Activated CD4-positive, alpha-beta T cell treated with anti-CD3 and anti-CD28 coated beads, Interleukin-2, amount 10 ng/mL, durations not matched to agents 24 days and 14 days (primary cell): Measurements from ENCODE around the gene PRKCB. TPM values are rescaled to one million over a fixed set of nuclear protein-coding genes. Genes with fewer than 3 reads are reported as not detected.
A peak's percentile ranks its signal among the peaks of the same experiment; 100 is the strongest.
"Not testable (repeated sequence)": the region's sequence is repeated elsewhere in the genome, so short reads cannot be mapped to it uniquely, and the experiment has no call there.

Experiments
- DNase-seq: peaks from one replicate; pipeline ENCODE4 v3.0.0; 2022
- H3K27ac Mint-ChIP-seq: one replicate; pipeline ENCODE4 v1.8.0; 2022; ENCODE audit warnings: mild to moderate bottlenecking, mixed read lengths
- H3K27me3 Mint-ChIP-seq: one replicate; pipeline ENCODE4 v1.8.0; 2022; ENCODE audit warnings: mixed read lengths
- H3K36me3 Mint-ChIP-seq: one replicate; pipeline ENCODE4 v1.8.0; 2022; ENCODE audit warnings: low read depth, mild to moderate bottlenecking, mixed read lengths
- H3K4me1 Mint-ChIP-seq: one replicate; pipeline ENCODE4 v1.8.0; 2021; ENCODE audit warnings: mixed read lengths
- H3K4me3 Mint-ChIP-seq: one replicate; pipeline ENCODE4 v1.8.0; 2022; ENCODE audit warnings: mild to moderate bottlenecking, moderate library complexity, mixed read lengths
- H3K9me3 Mint-ChIP-seq: one replicate; pipeline ENCODE4 v1.8.0; 2021; ENCODE audit warnings: mixed read lengths
- intact Hi-C: fragments of 100-400 bp; cut with micrococcal nuclease; formaldehyde crosslinking; loops from one replicate; pipeline ENCODE4 v1.15.1; 2023
- total RNA-seq: library from RNA; stranded (reverse); gene quantifications from 2 replicates; pipeline ENCODE4 v1.2.3, GENCODE V29; 2022

PRKCB gene
- total RNA-seq, 1 donor from 2014 or later = 84.2 TPM

DNA sequence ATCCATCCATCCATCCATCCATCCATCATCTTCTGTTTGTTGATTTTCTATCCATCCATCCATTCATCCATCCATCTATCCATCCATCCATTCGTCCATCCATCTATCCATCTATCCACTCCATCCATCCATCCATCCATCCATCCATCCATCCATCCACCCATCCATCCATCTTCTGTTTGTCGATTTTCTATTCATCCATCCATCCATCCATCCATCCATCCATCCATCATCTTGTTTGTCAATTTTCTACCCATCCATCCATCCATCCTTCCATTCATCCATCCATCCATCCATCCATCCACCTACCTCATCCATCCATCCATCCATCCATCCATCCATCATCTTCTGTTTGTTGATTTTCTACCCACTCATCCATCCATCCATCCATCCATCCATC, 97.9 kb downstream of the PRKCB start:
- H3K4me3 Mint-ChIP-seq, H3K27me3 Mint-ChIP-seq, intact Hi-C loops, H3K4me1 Mint-ChIP-seq, DNase-seq, H3K27ac Mint-ChIP-seq: not testable (repeated sequence)
- Mint-ChIP-seq H3K9me3 (peaks cover 10% of the 10 kb centered on the region), H3K36me3 (peaks cover 11% of the 10 kb centered on the region)

DNA sequence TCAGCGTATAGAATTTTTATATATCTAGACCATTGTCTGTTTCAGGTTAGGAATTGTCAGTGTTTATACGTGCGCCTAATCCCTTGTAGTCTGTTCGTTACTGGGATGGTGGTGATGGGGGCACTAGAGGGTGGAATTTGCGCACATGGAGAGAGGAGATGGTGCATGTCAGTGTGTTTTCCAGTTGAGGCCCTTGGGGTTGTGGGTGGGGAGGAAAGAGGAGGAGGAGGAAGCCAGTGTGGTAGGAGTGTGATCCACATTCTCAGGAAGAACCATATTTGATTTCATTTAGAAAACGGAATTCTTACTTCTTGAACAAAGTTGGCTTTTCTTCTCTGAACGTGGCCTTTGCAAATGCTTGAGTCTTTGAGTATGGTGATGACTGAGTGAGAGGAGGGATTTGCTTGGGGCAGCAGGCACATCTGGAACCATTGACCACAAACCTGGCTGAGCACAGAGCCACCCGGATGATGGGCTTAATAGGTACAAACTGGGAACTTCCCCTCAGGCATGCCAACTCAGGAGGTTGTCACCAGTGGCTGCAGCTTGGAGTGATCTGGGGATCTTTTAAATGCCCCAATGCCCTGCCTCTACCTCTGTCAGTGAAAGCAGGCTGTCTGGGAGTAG, 98.9 kb downstream of the PRKCB start:
- peaks cover 10% of the 10 kb centered on the region for H3K9me3 Mint-ChIP-seq
- DNase-seq = no peak
- intact Hi-C loops = no loop called here
- peaks cover 11% of the 10 kb centered on the region for H3K36me3 Mint-ChIP-seq
- no peaks in the 10 kb centered on the region for H3K27me3 Mint-ChIP-seq
- peaks cover 9% of the 10 kb centered on the region for H3K4me1 Mint-ChIP-seq
- no peak overlapping the region for H3K27ac Mint-ChIP-seq
- H3K4me3 Mint-ChIP-seq = no peak overlapping the region

- Mint-ChIP-seq H3K27ac (no peak overlapping the region), H3K4me1 (peaks cover 12% of the 10 kb centered on the region), H3K9me3 (no peaks in the 10 kb centered on the region), H3K4me3 (no peak overlapping the region), H3K27me3 (no peaks in the 10 kb centered on the region), H3K36me3 (peaks cover 4% of the 10 kb centered on the region)
- no peak for DNase-seq
- intact Hi-C loops = no loop called here
Observed at GRCh38 chr16:23940111-23940510, 104.3 kb downstream of the PRKCB start.

- DNase-seq = no peak
- intact Hi-C loops = no loop called here
- Mint-ChIP-seq H3K27ac (no peak overlapping the region), H3K4me1 (peaks cover 15% of the 10 kb centered on the region), H3K9me3 (no peaks in the 10 kb centered on the region), H3K4me3 (no peak overlapping the region), H3K36me3 (peaks cover 4% of the 10 kb centered on the region), H3K27me3 (no peaks in the 10 kb centered on the region)
Observed at GRCh38 chr16:23941025-23941424, 105.2 kb downstream of the PRKCB start.

GRCh38 chr16:23941963-23942564, 106.3 kb downstream of the PRKCB start:
- H3K9me3 Mint-ChIP-seq = no peaks in the 10 kb centered on the region
- H3K4me1 Mint-ChIP-seq = peaks cover 17% of the 10 kb centered on the region
- H3K27me3 Mint-ChIP-seq = no peaks in the 10 kb centered on the region
- H3K4me3 Mint-ChIP-seq = no peak overlapping the region
- intact Hi-C loops = no loop called here
- H3K36me3 Mint-ChIP-seq = peaks cover 4% of the 10 kb centered on the region
- DNase-seq = no peak
- no peak overlapping the region for H3K27ac Mint-ChIP-seq

- no peak for DNase-seq
- no peaks in the 10 kb centered on the region for H3K9me3 Mint-ChIP-seq
- peaks cover 27% of the 10 kb centered on the region for H3K4me1 Mint-ChIP-seq
- no peaks in the 10 kb centered on the region for H3K27me3 Mint-ChIP-seq
- intact Hi-C loops = no loop called here
- H3K36me3 Mint-ChIP-seq = peaks cover 2% of the 10 kb centered on the region
- no peak overlapping the region for H3K4me3 Mint-ChIP-seq
- H3K27ac Mint-ChIP-seq = no peak overlapping the region
Observed at GRCh38 chr16:23943604-23944003, 107.8 kb downstream of the PRKCB start.

GRCh38 chr16:23944381-23944780, 108.6 kb downstream of the PRKCB start:
- peaks cover 2% of the 10 kb centered on the region for H3K36me3 Mint-ChIP-seq
- H3K27ac Mint-ChIP-seq = no peak overlapping the region
- no peak for DNase-seq
- H3K4me3 Mint-ChIP-seq = no peak overlapping the region
- no peaks in the 10 kb centered on the region for H3K9me3 Mint-ChIP-seq
- no peaks in the 10 kb centered on the region for H3K27me3 Mint-ChIP-seq
- H3K4me1 Mint-ChIP-seq = peaks cover 33% of the 10 kb centered on the region
- intact Hi-C loops = no loop called here

DNA sequence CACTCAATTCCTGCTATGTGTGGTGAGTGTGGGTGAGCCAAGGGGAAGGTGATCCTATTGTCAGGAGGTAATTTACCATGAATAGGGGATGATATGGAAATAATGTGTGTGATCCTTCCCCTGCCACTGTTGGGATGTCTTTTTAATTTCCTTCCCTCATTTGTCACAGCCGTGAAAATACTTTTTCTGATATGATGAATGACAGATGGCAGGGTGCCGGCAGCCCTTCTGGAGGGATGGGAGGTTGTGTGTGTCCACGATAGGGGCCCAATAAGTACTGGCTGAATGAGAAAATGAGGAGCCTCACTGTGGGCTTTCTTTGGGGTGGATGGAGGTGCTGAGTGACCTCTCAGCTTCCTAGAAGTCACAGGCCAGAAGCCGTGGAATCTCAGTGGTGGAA, 109.5 kb downstream of the PRKCB start:
- peak overlapping the region; percentile 63 for H3K27ac Mint-ChIP-seq
- H3K4me1 Mint-ChIP-seq = peaks cover 42% of the 10 kb centered on the region
- peaks cover 2% of the 10 kb centered on the region for H3K36me3 Mint-ChIP-seq
- no peaks in the 10 kb centered on the region for H3K9me3 Mint-ChIP-seq
- H3K27me3 Mint-ChIP-seq = no peaks in the 10 kb centered on the region
- no peak for DNase-seq
- intact Hi-C loops = no loop called here
- no peak overlapping the region for H3K4me3 Mint-ChIP-seq

GRCh38 chr16:23947838-23948237, 112.1 kb downstream of the PRKCB start:
- H3K36me3 Mint-ChIP-seq = peaks cover 2% of the 10 kb centered on the region
- H3K4me3 Mint-ChIP-seq = no peak overlapping the region
- no peak for DNase-seq
- no peaks in the 10 kb centered on the region for H3K27me3 Mint-ChIP-seq
- H3K27ac Mint-ChIP-seq = no peak overlapping the region
- peaks cover 66% of the 10 kb centered on the region for H3K4me1 Mint-ChIP-seq
- intact Hi-C loops = no loop called here
- no peaks in the 10 kb centered on the region for H3K9me3 Mint-ChIP-seq

DNA sequence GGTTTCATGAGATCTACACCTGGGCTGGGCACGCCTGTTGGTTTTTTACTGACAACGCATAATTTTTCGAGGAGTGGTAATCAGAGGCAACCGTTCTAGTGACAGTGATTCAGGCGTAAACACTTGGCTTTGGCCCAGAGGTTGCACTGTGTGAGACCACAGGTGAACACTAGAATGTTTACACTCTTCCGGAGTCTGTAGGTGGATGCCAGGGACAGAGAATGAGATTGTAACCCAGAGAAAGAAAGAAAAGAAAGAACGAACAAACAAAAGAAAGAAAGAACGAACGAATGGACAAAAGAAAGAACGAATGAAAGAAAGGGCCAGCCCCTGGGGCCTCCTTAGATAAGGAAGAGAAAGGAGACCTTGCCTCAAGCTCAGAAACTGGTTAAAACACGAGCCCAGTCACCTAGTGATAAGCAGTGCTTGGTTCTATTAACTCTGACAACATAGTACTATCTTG, 113.2 kb downstream of the PRKCB start:
- peaks cover 3% of the 10 kb centered on the region for H3K36me3 Mint-ChIP-seq
- H3K27ac Mint-ChIP-seq = peak overlapping the region; percentile 93
- H3K9me3 Mint-ChIP-seq = no peaks in the 10 kb centered on the region
- H3K4me1 Mint-ChIP-seq = peaks cover 70% of the 10 kb centered on the region
- H3K4me3 Mint-ChIP-seq = peak overlapping the region; percentile 61
- H3K27me3 Mint-ChIP-seq = no peaks in the 10 kb centered on the region
- intact Hi-C loops = no loop called here
- peak; percentile 81 for DNase-seq

DNA sequence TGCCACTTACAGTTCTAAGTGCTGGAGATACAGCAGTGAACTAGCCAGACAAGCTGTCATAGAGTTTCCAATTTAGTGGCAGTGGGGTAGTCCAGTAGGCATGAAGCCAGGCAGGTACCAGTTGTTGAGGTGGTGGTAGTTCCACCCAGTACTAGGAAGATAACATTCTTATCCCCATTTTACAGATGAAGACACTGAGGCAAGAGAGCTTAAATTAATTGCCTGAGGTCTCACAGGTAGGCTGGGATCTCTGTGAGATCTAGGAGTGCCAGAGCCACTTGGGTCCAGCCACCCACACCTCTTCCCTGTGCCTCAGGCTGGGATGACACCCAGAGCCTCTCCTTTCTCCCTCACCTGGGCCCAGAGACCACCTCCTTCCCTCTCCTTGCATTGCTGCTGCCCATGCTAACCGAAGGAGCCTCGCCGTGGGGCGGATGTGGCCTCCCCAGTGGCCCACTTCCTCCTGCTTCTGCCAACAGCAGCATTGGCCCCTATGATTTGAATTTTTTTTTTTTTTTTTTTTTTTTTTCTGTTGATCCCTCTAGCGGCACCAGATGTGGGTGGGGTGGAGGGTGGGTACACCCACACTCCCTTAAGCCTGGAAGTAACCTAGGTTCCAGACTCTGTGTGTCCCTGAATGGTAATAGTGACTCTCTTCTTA, 114.0 kb downstream of the PRKCB start:
- Mint-ChIP-seq H3K27me3 (no peaks in the 10 kb centered on the region), H3K9me3 (no peaks in the 10 kb centered on the region), H3K4me3 (peak overlapping the region; percentile 62), H3K27ac (peak overlapping the region; percentile 93), H3K36me3 (peaks cover 3% of the 10 kb centered on the region), H3K4me1 (peaks cover 66% of the 10 kb centered on the region)
- DNase-seq = peak; percentile 91
- intact Hi-C loops = loop anchor here (1.0 to 5.0 kb wide), 2 partner anchors 10 to 87 kb away; no protein-coding TSS in a partner anchor

DNA sequence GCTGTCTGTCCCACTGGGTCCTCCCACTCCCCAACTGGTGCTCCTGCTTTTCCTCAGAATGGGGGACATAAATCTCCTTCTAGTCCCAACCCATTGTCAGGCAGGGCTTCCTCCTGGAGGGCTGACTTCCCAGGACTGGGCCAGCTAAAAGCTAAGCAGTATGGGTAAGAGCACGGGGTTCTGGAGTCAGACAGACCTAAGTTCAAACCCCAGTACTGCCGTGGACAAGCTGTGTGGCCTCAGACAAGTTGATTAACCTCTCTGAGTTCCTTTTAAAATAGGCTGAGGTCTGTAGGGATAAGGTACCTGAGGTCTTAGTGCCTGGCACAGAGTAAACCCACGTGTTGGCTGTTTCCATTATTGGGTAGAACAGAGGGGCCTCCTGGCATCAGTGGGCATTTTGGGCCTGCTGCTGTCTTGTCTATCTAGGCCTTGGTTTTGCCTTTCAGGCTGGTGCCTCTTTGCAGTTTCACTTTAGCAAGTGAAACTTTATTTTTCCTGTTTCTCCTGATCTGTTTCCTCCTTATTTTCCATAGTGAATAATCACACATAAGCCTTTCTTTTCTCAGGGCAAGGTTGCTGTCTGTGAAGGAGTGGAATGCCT, 114.6 kb downstream of the PRKCB start:
- Mint-ChIP-seq H3K36me3 (peaks cover 3% of the 10 kb centered on the region), H3K27me3 (no peaks in the 10 kb centered on the region), H3K9me3 (no peaks in the 10 kb centered on the region), H3K4me1 (peaks cover 63% of the 10 kb centered on the region), H3K4me3 (peak overlapping the region; percentile 62), H3K27ac (peak overlapping the region; percentile 93)
- peak; percentile 67 for DNase-seq
- intact Hi-C loops = loop anchor here (1.0 to 5.0 kb wide), 2 partner anchors 9 to 88 kb away; no protein-coding TSS in a partner anchor

GRCh38 chr16:23950898-23951297, 115.1 kb downstream of the PRKCB start:
- H3K27me3 Mint-ChIP-seq = no peaks in the 10 kb centered on the region
- H3K27ac Mint-ChIP-seq = peak overlapping the region; percentile 93
- peaks cover 3% of the 10 kb centered on the region for H3K36me3 Mint-ChIP-seq
- H3K9me3 Mint-ChIP-seq = no peaks in the 10 kb centered on the region
- intact Hi-C loops = loop anchor here (1.0 to 5.0 kb wide), 2 partner anchors 8 to 89 kb away; no protein-coding TSS in a partner anchor
- peak overlapping the region; percentile 62 for H3K4me3 Mint-ChIP-seq
- peak; percentile 60 for DNase-seq
- peaks cover 62% of the 10 kb centered on the region for H3K4me1 Mint-ChIP-seq
